GM19240 (cell line): ENCODE data around the gene IQSEC1.
A peak's percentile ranks its signal among the peaks of the same experiment; 100 is the strongest.
"Not testable (repeated sequence)": the region's sequence is repeated elsewhere in the genome, so short reads cannot be mapped to it uniquely, and the experiment has no call there.

Experiments used
- DNase-seq: peaks from one replicate; pipeline ENCODE4 v3.0.0; 2011; ENCODE audit warnings: low spot score; ENCODE audit not compliant: insufficient read length

Gene IQSEC1

GRCh38 chr3:12896063-12896985 lies 176.9 kb downstream of the IQSEC1 start:
- DNase-seq = no peak

- DNase-seq = no peak
Observed at GRCh38 chr3:12895391-12896062, 177.7 kb downstream of the IQSEC1 start.

GRCh38 chr3:12894629-12895028 lies 178.6 kb downstream of the IQSEC1 start:
- DNase-seq = no peak

- DNase-seq = no peak
Observed at GRCh38 chr3:12893852-12894251, 179.4 kb downstream of the IQSEC1 start.

GRCh38 chr3:12893247-12893646 lies 180.0 kb downstream of the IQSEC1 start:
- no peak for DNase-seq

GRCh38 chr3:12892840-12893189 lies 180.4 kb downstream of the IQSEC1 start:
- DNase-seq = no peak

GRCh38 chr3:12891985-12892839 lies 181.0 kb downstream of the IQSEC1 start:
- no peak for DNase-seq

GRCh38 chr3:12891391-12891984 lies 181.7 kb downstream of the IQSEC1 start:
- DNase-seq = no peak

- no peak for DNase-seq
Observed at GRCh38 chr3:12890610-12891390, 182.4 kb downstream of the IQSEC1 start.

GRCh38 chr3:12886736-12887135 lies 186.5 kb downstream of the IQSEC1 start:
- DNase-seq = no peak

GRCh38 chr3:12886106-12886679 lies 187.0 kb downstream of the IQSEC1 start:
- DNase-seq = peak; percentile 53

- DNase-seq = no peak
Observed at GRCh38 chr3:12885583-12885930, 187.7 kb downstream of the IQSEC1 start.

- peak; percentile 43 for DNase-seq
Observed at GRCh38 chr3:12884790-12885582, 188.2 kb downstream of the IQSEC1 start.

GRCh38 chr3:12884186-12884680 lies 189.0 kb downstream of the IQSEC1 start:
- no peak for DNase-seq

GRCh38 chr3:12882336-12883310 lies 190.6 kb downstream of the IQSEC1 start:
- DNase-seq = no peak

- not testable (repeated sequence) for DNase-seq
Observed at GRCh38 chr3:12881858-12882257, 191.4 kb downstream of the IQSEC1 start.

- DNase-seq = no peak
Observed at GRCh38 chr3:12879191-12879815, 193.9 kb downstream of the IQSEC1 start.

- not testable (repeated sequence) for DNase-seq
Observed at GRCh38 chr3:12878758-12879157, 194.5 kb downstream of the IQSEC1 start.
